Neuronal stem cell (in vitro differentiated cells): ENCODE measurements around the gene DNALI1. TPM values are rescaled to one million over a fixed set of nuclear protein-coding genes. Genes with fewer than 3 reads are reported as not detected.

Experiments used
- DNase-seq: peaks from one replicate; pipeline ENCODE4 v3.0.0-alpha.2; 2013; ENCODE audit warnings: low spot score
- H2AFZ ChIP-seq: one replicate; pipeline ENCODE4 v1.6.1; 2013; ENCODE audit warnings: mild to moderate bottlenecking, low read length, inconsistent platforms
- H2AK5ac ChIP-seq: 2 replicates; pipeline ENCODE4 v1.6.1; 2013; ENCODE audit warnings: low read depth, mild to moderate bottlenecking, inconsistent platforms, low read length, moderate library complexity, mixed read lengths
- H2BK120ac ChIP-seq: 2 replicates; pipeline ENCODE4 v1.6.1; 2013; ENCODE audit warnings: low read depth, mild to moderate bottlenecking, inconsistent platforms, low read length, moderate library complexity, mixed read lengths
- H2BK12ac ChIP-seq: one replicate; pipeline ENCODE4 v1.6.1; 2013; ENCODE audit warnings: low read length, inconsistent platforms
- H2BK15ac ChIP-seq: 2 replicates; pipeline ENCODE4 v1.6.1; 2013; ENCODE audit warnings: mild to moderate bottlenecking, low read length, inconsistent platforms, mixed read lengths
- H2BK5ac ChIP-seq: one replicate; pipeline ENCODE4 v1.6.1; 2013; ENCODE audit warnings: inconsistent platforms, mild to moderate bottlenecking, low read length, moderate library complexity
- H3K14ac ChIP-seq: one replicate; pipeline ENCODE4 v1.6.1; 2013; ENCODE audit warnings: low read length, inconsistent platforms
- H3K18ac ChIP-seq: 2 replicates; pipeline ENCODE4 v1.6.1; 2013; ENCODE audit warnings: low read length, inconsistent platforms
- H3K23ac ChIP-seq: 2 replicates; pipeline ENCODE4 v1.6.1; 2013; ENCODE audit warnings: low read depth, mild to moderate bottlenecking, mixed read lengths, low read length, inconsistent platforms; ENCODE audit not compliant: poor library complexity
- H3K27ac ChIP-seq: replicated peaks from 3 replicates; pipeline ENCODE4 v1.5.1; 2013; ENCODE audit warnings: low read length, inconsistent platforms
- H3K27me3 ChIP-seq, 3 experiments: 2 replicates each; pipeline ENCODE4 v1.6.1; 2013; ENCODE audit warnings: low read length in 3 of 3, mild to moderate bottlenecking in 2 of 3, inconsistent platforms in 1 of 3, low read depth in 1 of 3, mixed read lengths in 1 of 3, moderate library complexity in 1 of 3; ENCODE audit not compliant: control insufficient read depth in 3 of 3, insufficient read depth in 3 of 3
- H3K36me3 ChIP-seq, 2 donors: replicated peaks in 1 of 2; 2 replicates each; pipeline ENCODE4 v1.6.1; 2013; ENCODE audit warnings: low read length in 2 of 2; ENCODE audit not compliant: control insufficient read depth in 2 of 2, insufficient read depth in 2 of 2
- H3K4ac ChIP-seq: 2 replicates; pipeline ENCODE4 v1.6.1; 2013; ENCODE audit warnings: inconsistent platforms, mild to moderate bottlenecking, low read length, moderate library complexity
- H3K4me1 ChIP-seq, 2 donors: 1 replicate in 1 of 2; 2 replicates in 1 of 2; pipeline ENCODE4 v1.6.1; 2013; ENCODE audit warnings: low read length in 2 of 2, low read depth in 1 of 2; ENCODE audit not compliant: control insufficient read depth in 2 of 2, insufficient read depth in 1 of 2
- H3K4me2 ChIP-seq: one replicate; pipeline ENCODE4 v1.6.1; 2013; ENCODE audit warnings: mild to moderate bottlenecking, low read length, inconsistent platforms; ENCODE audit not compliant: insufficient read depth, poor library complexity, severe bottlenecking
- H3K4me3 ChIP-seq, 2 donors: 2 replicates each; pipeline ENCODE4 v1.5.1; 2013; ENCODE audit warnings: low read length in 2 of 2, mild to moderate bottlenecking in 2 of 2, inconsistent platforms in 1 of 2, moderate library complexity in 1 of 2
- H3K79me1 ChIP-seq: one replicate; pipeline ENCODE4 v1.6.1; 2013; ENCODE audit warnings: low read depth, mild to moderate bottlenecking, inconsistent platforms, low read length, moderate library complexity
- H3K9ac ChIP-seq: one replicate; pipeline ENCODE4 v1.6.1; 2013; ENCODE audit warnings: mild to moderate bottlenecking, low read depth, low read length, inconsistent platforms; ENCODE audit not compliant: poor library complexity
- H3K9me3 ChIP-seq, 2 donors: replicated peaks in 1 of 2; 2 replicates each; pipeline versions ENCODE3 to v1.6.1; 2013; ENCODE audit warnings: low read length in 2 of 2, mild to moderate bottlenecking in 2 of 2, inconsistent platforms in 1 of 2, low read depth in 1 of 2, mixed read lengths in 1 of 2, moderate library complexity in 1 of 2; ENCODE audit not compliant: control insufficient read depth in 2 of 2, insufficient read depth in 1 of 2
- H4K8ac ChIP-seq: one replicate; pipeline ENCODE4 v1.6.1; 2013; ENCODE audit warnings: low read depth, mild to moderate bottlenecking, inconsistent platforms, low read length, moderate library complexity
- H4K91ac ChIP-seq: one replicate; pipeline ENCODE4 v1.6.1; 2013; ENCODE audit warnings: low read length, low read depth, mild to moderate bottlenecking, inconsistent platforms; ENCODE audit not compliant: poor library complexity
- WGBS, 2 donors: extraction: QIAGEN DNeasy Blood & Tissue Kit; methylation state at CpG; one replicate each; pipeline ENCODE4 v1.1.7; 2013; ENCODE audit warnings: missing lambda C conversion rate in 2 of 2, mixed read lengths in 1 of 2; ENCODE audit not compliant: insufficient read length in 2 of 2, insufficient replicate concordance in 1 of 2; ENCODE audit errors: extremely low coverage in 2 of 2; 5-methylcytosine and 5-hydroxymethylcytosine counted together
- polyA plus RNA-seq, 2 experiments: library from polyadenylated mRNA; stranded (reverse); fragments of 200-250 nt; gene quantifications; one replicate each; pipeline ENCODE4 v1.2.3, GENCODE V29; 2013

DNALI1 gene
- polyA plus RNA-seq (2013, experiment 1 of 2): 42.8 TPM
- 40.9 TPM for polyA plus RNA-seq (2013, experiment 2 of 2)

- H3K4me1 ChIP-seq: peaks cover 14 to 15% of the 10 kb centered on the region in 2 donors
- peaks cover 12% of the 10 kb centered on the region for H3K79me1 ChIP-seq
- H3K9me3 ChIP-seq: peaks cover 0 to 4% of the 10 kb centered on the region in 2 donors
- peak within 1 kb of the TSS; percentile 71 for H3K9ac ChIP-seq
- no peak within 1 kb of the TSS for H3K4ac ChIP-seq
- peak within 1 kb of the TSS; percentile 87 for H3K4me2 ChIP-seq
- peak within 1 kb of the TSS; percentile 82 for H3K18ac ChIP-seq
- no peak within 1 kb of the TSS for H4K91ac ChIP-seq
- no peaks in the 10 kb centered on the region for H3K27me3 ChIP-seq
- H2BK15ac ChIP-seq: peak within 1 kb of the TSS; percentile 50
- H3K14ac ChIP-seq: no peak within 1 kb of the TSS
- no peak within 1 kb of the TSS for H2BK12ac ChIP-seq
- no peak within 1 kb of the TSS for H2BK120ac ChIP-seq
- H4K8ac ChIP-seq: no peak within 1 kb of the TSS
- H2BK5ac ChIP-seq: no peak within 1 kb of the TSS
- no CpG with 5 or more reads among the region's 31 CpGs for WGBS, 2 donors
- H3K4me3 ChIP-seq: peak within 1 kb of the TSS; percentile 59 to 82
- DNase-seq: peak; percentile 91
- peak within 1 kb of the TSS; percentile 82 for H2AFZ ChIP-seq
- peaks cover 9 to 28% of the 10 kb centered on the region in 2 donors for H3K36me3 ChIP-seq
- peak within 1 kb of the TSS; percentile 83 for H2AK5ac ChIP-seq
- no peak within 1 kb of the TSS for H3K23ac ChIP-seq
- H3K27ac ChIP-seq: no peak within 1 kb of the TSS
These were observed at the start of gene DNALI1 for GRCh38 chr1:37556712-37557196. Gene DNALI1, plus strand, starts transcription at chr1:37556940. Its CDS starts 55 bp downstream, at chr1:37556995.

DNA sequence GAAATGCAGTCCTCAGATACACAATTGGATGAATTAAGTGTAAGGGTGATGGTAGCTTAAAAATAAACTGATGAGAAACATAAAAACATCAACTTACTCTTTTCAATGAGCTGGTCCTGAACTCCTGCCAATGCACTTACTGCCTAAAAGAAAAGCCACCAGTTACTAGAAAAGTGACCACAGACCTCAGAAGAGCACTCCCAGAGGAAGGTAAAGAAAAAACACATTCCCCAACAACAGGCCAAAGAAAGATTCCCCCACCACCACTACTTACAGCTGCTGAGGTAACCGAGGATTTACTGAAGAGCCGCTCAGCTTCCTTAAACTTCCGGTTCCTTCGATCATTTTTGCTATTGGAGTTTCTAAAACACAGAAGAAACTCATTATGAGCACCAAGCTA is 47.6 kb upstream of the DNALI1 start:
- H3K27ac ChIP-seq: no peak overlapping the region
- H3K27me3 ChIP-seq: no peaks in the 10 kb centered on the region
- no peak for DNase-seq
- no peak overlapping the region for H2BK5ac ChIP-seq
- H3K4ac ChIP-seq: no peak overlapping the region
- H3K4me2 ChIP-seq: no peak overlapping the region
- no peak overlapping the region for H3K18ac ChIP-seq
- WGBS, 2 donors: no CpG with 5 or more reads among the region's 4 CpGs
- H3K14ac ChIP-seq: no peak overlapping the region
- no peak overlapping the region for H3K23ac ChIP-seq
- H4K91ac ChIP-seq: no peak overlapping the region
- H2AFZ ChIP-seq: no peak overlapping the region
- H2AK5ac ChIP-seq: no peak overlapping the region
- H2BK120ac ChIP-seq: no peak overlapping the region
- H3K9ac ChIP-seq: no peak overlapping the region
- H3K79me1 ChIP-seq: peaks cover 4% of the 10 kb centered on the region
- H3K36me3 ChIP-seq: peaks cover 19 to 81% of the 10 kb centered on the region in 2 donors
- H2BK15ac ChIP-seq: no peak overlapping the region
- H4K8ac ChIP-seq: no peak overlapping the region
- H2BK12ac ChIP-seq: no peak overlapping the region
- H3K9me3 ChIP-seq: no peaks in the 10 kb centered on the region
- no peak overlapping the region for H3K4me3 ChIP-seq
- H3K4me1 ChIP-seq: peaks cover 3 to 7% of the 10 kb centered on the region in 2 donors

- Histone ChIP-seq H3K27ac (peak overlapping the region; percentile 78), H3K18ac (peak overlapping the region; percentile 95), H2BK15ac (no peak overlapping the region), H3K4me2 (peak overlapping the region; percentile 90), H3K27me3 (peaks cover 0 to 2% (median 0%) of the 10 kb centered on the region in 3 experiments), H3K14ac (no peak overlapping the region), H4K91ac (no peak overlapping the region), H2BK12ac (no peak overlapping the region), H3K79me1 (peaks cover 2% of the 10 kb centered on the region), H2BK120ac (no peak overlapping the region), H3K4me1 (peaks cover 8 to 12% of the 10 kb centered on the region in 2 donors), H2BK5ac (peak overlapping the region; percentile 94), H2AK5ac (no peak overlapping the region), H2AFZ (peak overlapping the region; percentile 90), H3K4me3 (peak overlapping the region; percentile 60 to 94), H3K4ac (no peak overlapping the region), H3K9me3 (no peaks in the 10 kb centered on the region), H3K23ac (no peak overlapping the region), H3K9ac (peak overlapping the region; percentile 30), H3K36me3 (peaks cover 8 to 37% of the 10 kb centered on the region in 2 donors), H4K8ac (no peak overlapping the region)
- DNase-seq: peak; percentile 26
- no CpG with 5 or more reads among the region's 26 CpGs for WGBS, 2 donors
These were observed 42.9 kb upstream of the DNALI1 start for GRCh38 chr1:37513795-37514349.

- peak within 1 kb of the TSS; percentile 92 for H3K4me2 ChIP-seq
- peak within 1 kb of the TSS; percentile 60 to 94 for H3K4me3 ChIP-seq
- peaks cover 4 to 30% of the 10 kb centered on the region in 2 donors for H3K36me3 ChIP-seq
- peak within 1 kb of the TSS; percentile 94 for H2BK5ac ChIP-seq
- no peak within 1 kb of the TSS for H2BK12ac ChIP-seq
- peak within 1 kb of the TSS; percentile 94 for H3K9ac ChIP-seq
- no peaks in the 10 kb centered on the region for H3K9me3 ChIP-seq
- peak within 1 kb of the TSS; percentile 75 for H2BK15ac ChIP-seq
- no peak within 1 kb of the TSS for H4K91ac ChIP-seq
- peak within 1 kb of the TSS; percentile 90 for H2AFZ ChIP-seq
- H2BK120ac ChIP-seq: no peak within 1 kb of the TSS
- DNase-seq: peak; percentile 87
- peaks cover 9 to 12% of the 10 kb centered on the region in 2 donors for H3K4me1 ChIP-seq
- H2AK5ac ChIP-seq: no peak within 1 kb of the TSS
- peak within 1 kb of the TSS; percentile 78 for H3K27ac ChIP-seq
- H3K14ac ChIP-seq: peak within 1 kb of the TSS; percentile 71
- peak within 1 kb of the TSS; percentile 96 for H3K18ac ChIP-seq
- peaks cover 2% of the 10 kb centered on the region for H3K79me1 ChIP-seq
- no CpG with 5 or more reads among the region's 100 CpGs for WGBS, 2 donors
- peaks cover 0 to 2% (median 0%) of the 10 kb centered on the region in 3 experiments for H3K27me3 ChIP-seq
- H4K8ac ChIP-seq: no peak within 1 kb of the TSS
- H3K23ac ChIP-seq: peak within 1 kb of the TSS; percentile 8
- peak within 1 kb of the TSS; percentile 53 for H3K4ac ChIP-seq
These were observed 42.2 kb upstream of the DNALI1 start, which contains the start of gene MEAF6 for GRCh38 chr1:37514350-37515184. Gene MEAF6, minus strand, starts transcription at chr1:37514766. Its CDS starts 20 bp downstream, at chr1:37514746.
